ENCODE data around the gene BCAS3.

BCAS3 gene

GRCh38 chr17:61164517-61164916 lies 486.9 kb downstream of the BCAS3 start:
- no peak for DNase-seq

- DNase-seq: no peak
These were observed 489.4 kb downstream of the BCAS3 start for GRCh38 chr17:61167075-61167474.

DNA sequence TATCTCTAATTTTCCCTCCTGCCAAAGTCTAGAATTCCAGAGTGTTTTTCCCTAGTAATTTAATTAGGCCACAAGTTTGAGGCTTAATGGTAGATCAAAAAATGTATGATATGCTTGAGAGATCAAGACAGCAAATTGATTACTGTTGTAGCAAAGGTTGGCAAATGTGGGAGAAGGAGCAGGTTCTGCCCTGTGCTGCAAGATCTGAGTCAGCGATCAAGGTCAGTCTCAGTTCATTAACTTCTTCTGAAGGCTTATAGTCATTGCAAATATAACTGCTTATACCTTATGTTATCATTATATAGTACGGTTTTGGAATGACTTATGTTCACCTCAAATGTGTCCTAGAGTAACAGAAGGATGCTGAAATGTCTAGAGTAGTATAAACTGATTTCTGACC lies 490.9 kb downstream of the BCAS3 start:
- no peak for DNase-seq

DNA sequence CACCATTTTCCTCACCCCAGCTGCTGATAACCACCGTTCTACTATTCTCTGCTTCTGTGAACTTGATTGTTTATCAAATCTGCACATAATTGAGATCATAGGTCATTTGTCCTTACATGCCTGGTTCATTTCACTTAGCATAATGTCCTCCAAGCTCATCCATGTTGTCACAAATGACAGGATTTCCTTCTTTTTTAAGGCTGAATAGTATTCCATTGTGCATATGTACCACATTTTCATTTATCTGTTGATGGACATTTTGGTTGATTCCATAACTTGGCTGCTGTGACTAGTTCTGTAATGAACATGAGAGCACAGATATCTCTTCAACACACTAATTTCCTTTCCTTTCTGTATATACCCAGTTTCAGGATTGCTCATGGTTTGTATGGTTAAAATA lies 496.7 kb downstream of the BCAS3 start:
- no peak for DNase-seq

GRCh38 chr17:61175298-61176142 lies 497.9 kb downstream of the BCAS3 start:
- no peak for DNase-seq

- DNase-seq: no peak
These were observed 499.7 kb downstream of the BCAS3 start for GRCh38 chr17:61177351-61177750.

DNA sequence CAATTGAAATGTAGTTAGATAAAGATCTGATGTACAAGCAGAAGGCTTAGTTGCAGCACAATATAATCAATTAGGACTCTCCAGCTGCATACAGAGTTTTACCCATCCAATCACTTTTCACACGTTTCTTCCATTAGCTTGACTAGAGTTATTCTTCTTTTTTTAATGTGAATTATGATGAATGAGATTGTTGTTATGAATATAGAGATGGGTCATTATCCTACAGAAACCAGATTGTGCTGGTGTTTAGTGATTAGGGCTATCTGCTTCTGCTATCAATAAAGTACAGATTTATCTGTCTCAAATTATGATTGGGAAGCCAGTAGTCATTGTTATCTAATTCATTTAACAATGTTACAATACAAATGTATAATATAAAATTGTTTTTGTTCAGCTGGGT lies 500.6 kb downstream of the BCAS3 start:
- DNase-seq: no peak

DNA sequence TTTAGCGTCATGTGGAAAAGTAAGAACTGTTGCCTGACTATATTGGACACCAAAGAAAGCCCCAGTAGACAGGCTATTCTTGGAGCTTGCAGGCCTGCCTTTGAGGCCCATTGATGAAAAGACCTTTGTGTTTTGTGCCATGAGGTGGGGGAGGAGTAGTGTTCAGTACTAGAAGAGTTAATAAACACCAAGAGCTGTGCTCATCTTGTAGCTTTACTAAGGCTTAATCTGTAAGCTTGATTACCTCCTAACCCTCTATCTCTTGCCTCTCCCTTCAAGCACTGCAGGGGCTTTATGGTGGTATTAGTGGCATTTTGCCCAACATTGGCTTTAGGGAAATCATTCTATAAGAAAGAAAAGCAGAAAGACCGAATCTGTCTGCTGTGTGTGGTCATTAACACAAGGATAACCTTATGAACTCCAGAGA lies 501.7 kb downstream of the BCAS3 start:
- DNase-seq: no peak

- DNase-seq: no peak
These were observed 506.1 kb downstream of the BCAS3 start for GRCh38 chr17:61183793-61184192.

- DNase-seq: no peak
These were observed 507.7 kb downstream of the BCAS3 start for GRCh38 chr17:61185385-61185784.

- DNase-seq: no peak
These were observed 509.4 kb downstream of the BCAS3 start for GRCh38 chr17:61187038-61187437.

- no peak for DNase-seq
These were observed 510.4 kb downstream of the BCAS3 start for GRCh38 chr17:61188081-61188480.

DNA sequence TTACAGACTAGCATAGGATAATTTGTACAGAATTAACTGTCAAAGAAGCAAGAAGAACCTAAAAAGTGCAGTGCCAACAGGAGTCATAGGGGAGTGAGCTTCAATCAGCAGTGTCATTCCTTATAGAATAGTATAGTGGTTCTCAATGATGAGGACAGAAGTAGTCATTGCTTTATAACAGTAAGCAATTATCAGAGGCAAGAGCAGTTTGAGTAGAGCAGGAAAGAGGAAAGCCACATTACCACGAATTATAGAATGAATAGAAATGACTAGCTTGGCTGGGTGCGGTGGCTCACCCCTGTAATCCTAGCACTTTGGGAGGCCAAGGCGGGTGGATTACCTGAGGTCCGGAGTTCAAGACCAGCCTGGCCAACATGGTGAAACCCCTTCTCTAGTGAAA lies 512.3 kb downstream of the BCAS3 start:
- DNase-seq: no peak

DNA sequence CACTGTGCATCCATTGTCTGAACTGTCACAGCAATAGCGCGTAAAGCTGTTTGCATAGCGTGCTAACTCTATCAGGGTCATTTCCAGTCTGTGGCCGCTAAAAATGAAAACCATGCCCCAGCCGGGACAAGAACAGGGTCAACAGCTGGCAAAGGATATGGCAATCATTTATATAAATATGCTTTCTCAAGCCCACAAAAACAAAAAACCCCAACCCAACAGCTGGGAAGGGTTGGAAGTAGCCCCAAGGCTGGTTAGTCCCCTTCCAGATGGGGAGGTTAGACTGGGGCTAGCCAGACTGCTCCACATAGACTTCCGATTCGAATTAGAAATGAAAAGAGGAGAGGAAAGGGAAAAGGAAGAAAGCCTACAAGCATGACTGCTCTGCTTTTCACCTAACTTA lies 518.7 kb downstream of the BCAS3 start:
- no peak for DNase-seq

- no peak for DNase-seq
These were observed 519.1 kb downstream of the BCAS3 start for GRCh38 chr17:61196799-61197198.

DNA sequence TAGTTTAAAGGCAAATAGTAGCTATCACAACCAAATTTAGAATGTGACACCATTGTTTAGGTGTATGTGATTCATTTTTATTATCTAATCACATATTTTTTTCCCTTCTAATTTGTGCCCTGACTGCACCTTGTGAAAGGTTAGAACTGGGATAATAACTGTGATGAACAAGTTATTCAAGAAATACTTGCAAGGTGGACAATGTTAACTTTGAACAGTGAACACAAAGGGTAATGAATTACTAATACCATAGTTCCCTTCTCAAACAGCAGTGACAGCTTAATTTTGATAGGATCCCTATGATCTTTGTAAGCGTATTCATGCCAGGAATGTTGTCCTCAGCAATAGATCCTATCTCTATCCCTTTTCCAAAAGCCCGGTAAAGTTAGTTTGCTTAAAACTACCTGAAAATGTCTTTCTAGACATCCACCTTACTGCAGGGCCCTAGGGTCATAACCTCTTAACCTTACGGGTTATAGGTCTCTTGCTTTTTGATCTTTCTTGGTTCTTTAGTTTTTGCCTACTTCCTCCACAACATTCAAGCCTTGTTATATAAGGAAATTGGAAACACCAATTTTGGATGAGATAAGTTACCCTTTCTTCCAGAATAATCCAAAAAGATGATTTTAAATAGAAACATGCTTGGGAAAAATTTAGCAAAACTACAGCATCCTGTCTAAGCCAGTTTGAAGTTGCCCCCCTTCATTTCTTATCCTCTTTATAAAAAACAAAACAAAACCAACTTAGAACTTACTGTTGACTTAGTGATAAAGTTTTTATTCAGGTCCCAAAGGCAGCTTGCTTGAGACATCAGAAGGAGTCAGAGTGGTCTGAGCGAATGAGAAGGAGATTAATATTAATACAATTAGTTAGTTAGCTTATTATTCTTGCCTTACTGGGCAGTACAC lies 522.0 kb downstream of the BCAS3 start:
- DNase-seq: no peak

GRCh38 chr17:61200339-61200715 lies 522.7 kb downstream of the BCAS3 start:
- no peak for DNase-seq

DNA sequence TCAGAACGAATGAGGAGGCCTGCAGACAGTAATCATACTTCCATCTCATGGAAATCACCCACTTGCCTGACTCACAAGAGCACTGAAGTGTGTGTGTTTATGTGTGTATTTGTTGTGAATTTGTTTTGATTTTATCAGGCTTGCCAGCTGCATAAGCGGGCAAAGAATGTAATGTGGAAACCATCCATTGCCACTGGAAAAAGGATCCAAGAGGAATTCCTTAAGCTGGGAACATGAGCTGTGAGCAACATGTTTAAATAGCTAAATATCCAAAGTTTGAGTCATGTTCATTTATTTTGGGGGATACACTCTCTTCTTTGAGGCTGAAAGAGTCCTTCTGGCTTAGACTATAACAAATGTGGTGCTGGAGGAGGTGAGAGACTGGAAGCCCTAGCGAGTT lies 523.6 kb downstream of the BCAS3 start:
- no peak for DNase-seq

DNA sequence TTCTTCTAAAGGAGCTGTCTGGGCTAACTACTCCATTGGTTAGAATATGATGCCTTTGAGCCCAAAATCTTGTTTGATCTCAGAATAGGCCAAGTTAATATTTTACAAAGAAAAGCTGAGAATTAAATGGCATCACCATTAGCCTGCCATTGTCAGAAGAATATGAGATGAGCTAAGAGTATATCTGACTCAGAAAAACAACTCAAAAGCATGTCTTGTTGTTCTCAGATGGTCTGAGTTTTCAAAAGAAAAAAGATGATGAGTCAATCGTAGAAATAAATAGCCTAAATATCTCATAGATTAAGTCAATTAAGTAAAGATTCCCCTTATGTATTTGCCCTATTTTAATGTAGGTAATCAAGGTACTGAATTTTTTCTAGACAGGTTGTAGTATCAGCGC lies 524.9 kb downstream of the BCAS3 start:
- no peak for DNase-seq

GRCh38 chr17:61203671-61204131 lies 526.0 kb downstream of the BCAS3 start:
- DNase-seq: no peak

GRCh38 chr17:61204456-61204855 lies 526.8 kb downstream of the BCAS3 start:
- DNase-seq: no peak

DNA sequence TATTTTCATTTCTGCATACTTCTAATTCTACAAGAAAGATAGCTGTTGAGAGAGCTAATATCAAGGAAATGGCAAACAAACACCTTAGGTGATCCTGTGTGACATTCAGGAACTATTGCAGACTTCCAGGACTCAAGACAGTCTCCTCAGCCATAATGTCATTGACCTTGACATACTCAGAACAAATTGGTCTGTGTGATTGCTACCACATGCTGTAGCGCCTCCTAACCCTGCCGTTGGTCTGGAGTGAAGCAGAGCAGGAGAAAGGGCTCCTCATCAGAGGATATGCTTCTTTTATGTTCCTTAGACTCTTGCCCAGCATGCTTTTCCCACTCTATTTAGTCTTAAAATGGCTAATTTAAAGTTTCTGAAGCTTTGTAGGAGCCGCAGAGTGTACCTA lies 527.8 kb downstream of the BCAS3 start:
- no peak for DNase-seq

GRCh38 chr17:61205931-61206330 lies 528.3 kb downstream of the BCAS3 start:
- DNase-seq: no peak

DNA sequence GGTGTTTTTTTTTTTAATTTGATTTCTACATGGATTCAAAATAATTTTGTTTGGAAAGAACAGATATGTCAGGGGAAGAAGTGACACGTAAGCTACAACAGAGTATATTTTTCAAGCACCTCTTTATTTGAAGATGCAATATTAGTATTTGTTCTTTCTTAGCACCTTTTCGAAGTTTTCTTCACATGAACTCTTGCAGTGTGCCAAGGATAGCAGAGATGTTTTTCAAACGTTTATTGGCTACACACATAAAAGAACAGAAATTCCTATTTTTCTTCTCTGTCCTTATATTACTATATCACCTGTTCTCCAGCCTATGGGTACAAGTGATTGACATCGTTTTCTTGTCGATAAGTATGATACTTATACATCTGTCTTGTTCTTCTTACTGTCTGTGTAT lies 529.3 kb downstream of the BCAS3 start:
- DNase-seq: no peak
